BJ (cell line): ENCODE results near the gene CRELD2. TPM values are rescaled to one million over a fixed set of nuclear protein-coding genes. Genes with fewer than 3 reads are reported as not detected.

Experiments
- CTCF ChIA-PET: fragments of 350-600 bp; formaldehyde crosslinking; extraction: SDS; loops from one replicate; lab custom pipeline; 2021; ENCODE audit warnings: antibody characterized with exemption, inconsistent platforms; lab: Yijun Ruan, JAX
- POLR2A ChIA-PET: fragments of 300-600 bp; sonication (Branson Sonifier 250); formaldehyde crosslinking; extraction: SDS; loops from one replicate; lab custom pipeline; 2021; ENCODE audit warnings: antibody characterized with exemption; lab: Charles Lee
- DNase-seq: peaks from one replicate; pipeline ENCODE4 v3.0.0-alpha.2; 2011; ENCODE audit warnings: low read depth
- H3K27me3 ChIP-seq: 2 replicates; pipeline ENCODE4 v1.6.0; 2011; ENCODE audit warnings: low read length; ENCODE audit not compliant: control insufficient read depth, insufficient read depth
- H3K36me3 ChIP-seq: 2 replicates; pipeline ENCODE4 v1.5.1; 2011; ENCODE audit warnings: low read length; ENCODE audit not compliant: control insufficient read depth, insufficient read depth
- H3K4me3 ChIP-seq: 2 replicates; pipeline ENCODE4 v1.5.1; 2011; ENCODE audit warnings: low read depth, mild to moderate bottlenecking, control low read depth, low read length
- polyA plus RNA-seq: library from polyadenylated mRNA; depleted of rRNA; stranded (reverse); fragments of >200 nt; gene quantifications from 2 replicates; pipeline ENCODE4 v1.2.3, GENCODE V29; 2011
- TF ChIP-seq, protein P1 (sequence below): IDR thresholded peaks from 2 replicates; pipeline ENCODE4 v1.5.1; 2011; ENCODE audit warnings: low read depth, mild to moderate bottlenecking, control low read depth, inconsistent platforms, low read length, moderate library complexity; ENCODE audit not compliant: insufficient read depth

Gene CRELD2
- polyA plus RNA-seq, 1 experiment: 54.1 TPM

- POLR2A ChIA-PET: no interaction called here
- Histone ChIP-seq H3K36me3 (no peaks in the 10 kb centered on the region), H3K27me3 (no peaks in the 10 kb centered on the region), H3K4me3 (no peak overlapping the region)
- CTCF ChIA-PET: interaction anchor here (0.7 to 1.4 kb wide), 2 partner anchors 36 to 39 kb away, joined by 3 read pairs; no protein-coding TSS in a partner anchor
- DNase-seq: no peak
- TF ChIP-seq, protein P1, sequence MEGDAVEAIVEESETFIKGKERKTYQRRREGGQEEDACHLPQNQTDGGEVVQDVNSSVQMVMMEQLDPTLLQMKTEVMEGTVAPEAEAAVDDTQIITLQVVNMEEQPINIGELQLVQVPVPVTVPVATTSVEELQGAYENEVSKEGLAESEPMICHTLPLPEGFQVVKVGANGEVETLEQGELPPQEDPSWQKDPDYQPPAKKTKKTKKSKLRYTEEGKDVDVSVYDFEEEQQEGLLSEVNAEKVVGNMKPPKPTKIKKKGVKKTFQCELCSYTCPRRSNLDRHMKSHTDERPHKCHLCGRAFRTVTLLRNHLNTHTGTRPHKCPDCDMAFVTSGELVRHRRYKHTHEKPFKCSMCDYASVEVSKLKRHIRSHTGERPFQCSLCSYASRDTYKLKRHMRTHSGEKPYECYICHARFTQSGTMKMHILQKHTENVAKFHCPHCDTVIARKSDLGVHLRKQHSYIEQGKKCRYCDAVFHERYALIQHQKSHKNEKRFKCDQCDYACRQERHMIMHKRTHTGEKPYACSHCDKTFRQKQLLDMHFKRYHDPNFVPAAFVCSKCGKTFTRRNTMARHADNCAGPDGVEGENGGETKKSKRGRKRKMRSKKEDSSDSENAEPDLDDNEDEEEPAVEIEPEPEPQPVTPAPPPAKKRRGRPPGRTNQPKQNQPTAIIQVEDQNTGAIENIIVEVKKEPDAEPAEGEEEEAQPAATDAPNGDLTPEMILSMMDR: no peak
Measured at GRCh38 chr22:49953680-49954344, 35.4 kb downstream of the CRELD2 start.

- no peak overlapping the region for H3K4me3 ChIP-seq
- POLR2A ChIA-PET: no interaction called here
- TF ChIP-seq, protein P1: no peak
Measured at GRCh38 chr22:49954354-49954753, 35.9 kb downstream of the CRELD2 start.

DNA sequence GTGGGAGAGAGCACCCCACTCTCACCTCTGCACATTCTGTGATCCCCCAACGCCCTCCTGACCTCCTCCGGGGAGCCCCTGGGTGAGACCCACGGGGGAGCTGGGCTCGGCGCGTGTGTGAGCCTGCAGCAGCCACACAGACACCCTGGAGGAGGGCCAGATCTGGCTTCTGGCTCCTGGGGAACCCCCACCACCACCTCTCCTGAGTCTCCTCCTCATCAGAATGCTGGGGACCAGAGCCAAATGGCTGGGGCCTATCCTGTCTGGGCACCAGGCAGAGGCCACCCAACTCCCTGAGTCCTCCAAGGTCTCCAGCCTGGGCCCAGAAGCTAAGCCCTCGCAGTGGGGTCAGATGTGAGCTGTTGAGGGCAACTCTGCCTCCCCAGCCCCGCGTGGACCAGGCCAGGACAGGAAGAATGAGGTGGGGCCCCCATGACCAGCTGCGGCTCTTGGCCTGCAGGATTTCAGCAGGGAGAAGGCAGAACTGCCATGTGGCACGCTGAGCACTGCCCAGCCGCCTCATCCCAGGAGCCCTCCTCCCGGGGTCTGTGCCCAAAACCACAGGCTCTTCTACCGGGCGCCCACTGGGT lies 36.7 kb downstream of the CRELD2 start:
- Histone ChIP-seq H3K4me3 (no peak overlapping the region), H3K27me3 (no peaks in the 10 kb centered on the region), H3K36me3 (no peaks in the 10 kb centered on the region)
- no peak for DNase-seq
- TF ChIP-seq, protein P1: no peak
- CTCF ChIA-PET: no interaction called here
- POLR2A ChIA-PET: no interaction called here

More at GRCh38 chr22:49954354-49954753, 35.9 kb downstream of the CRELD2 start:
- Histone ChIP-seq H3K36me3 (no peaks in the 10 kb centered on the region), H3K27me3 (no peaks in the 10 kb centered on the region)
- CTCF ChIA-PET: interaction anchor here (0.7 kb wide), 1 partner anchor 38 kb away, joined by 3 read pairs; no protein-coding TSS in a partner anchor
- no peak for DNase-seq

GRCh38 chr22:49955581-49956417 lies 37.4 kb downstream of the CRELD2 start:
- DNase-seq: no peak
- TF ChIP-seq, protein P1: no peak
- CTCF ChIA-PET: no interaction called here
- H3K4me3 ChIP-seq: no peak overlapping the region
- POLR2A ChIA-PET: no interaction called here
- no peaks in the 10 kb centered on the region for H3K27me3 ChIP-seq
- no peaks in the 10 kb centered on the region for H3K36me3 ChIP-seq

DNA sequence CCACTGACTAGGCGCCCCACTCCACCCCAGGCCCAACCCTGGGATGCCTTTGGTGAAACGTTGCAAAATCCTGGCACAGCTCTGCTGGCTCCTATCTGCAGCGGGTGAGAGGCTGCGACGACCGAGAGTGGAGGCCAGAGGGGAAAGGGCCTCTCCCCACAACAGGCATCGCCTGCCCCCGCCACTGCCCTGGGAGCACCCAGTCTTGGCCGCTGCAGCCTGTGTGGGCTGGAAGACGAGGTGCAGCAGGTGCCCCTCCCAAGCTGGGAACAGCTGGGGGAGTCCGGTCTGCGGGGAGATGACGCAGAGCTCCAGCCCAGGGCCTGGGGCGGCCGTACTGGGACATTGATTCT lies 38.0 kb downstream of the CRELD2 start:
- Histone ChIP-seq H3K27me3 (no peaks in the 10 kb centered on the region), H3K36me3 (no peaks in the 10 kb centered on the region), H3K4me3 (no peak overlapping the region)
- TF ChIP-seq, protein P1: no peak
- ChIA-PET POLR2A (no interaction called here), CTCF (no interaction called here)
- DNase-seq: no peak
